IPS-18c (cell line): ENCODE measurements around the gene GEMIN2.
"Not testable (repeated sequence)": the region's sequence is repeated elsewhere in the genome, so short reads cannot be mapped to it uniquely, and the experiment has no call there.

Experiments used
- H3K4me3 ChIP-seq: 2 replicates; pipeline ENCODE4 v1.7.0; 2013; ENCODE audit warnings: low read depth, mild to moderate bottlenecking, low read length, moderate library complexity; ENCODE audit not compliant: insufficient read depth
- H3K9me3 ChIP-seq: one replicate; pipeline ENCODE4 v1.6.1; 2013; ENCODE audit warnings: mild to moderate bottlenecking, low read length, moderate library complexity; ENCODE audit not compliant: control insufficient read depth, insufficient read depth

Gene GEMIN2

DNA sequence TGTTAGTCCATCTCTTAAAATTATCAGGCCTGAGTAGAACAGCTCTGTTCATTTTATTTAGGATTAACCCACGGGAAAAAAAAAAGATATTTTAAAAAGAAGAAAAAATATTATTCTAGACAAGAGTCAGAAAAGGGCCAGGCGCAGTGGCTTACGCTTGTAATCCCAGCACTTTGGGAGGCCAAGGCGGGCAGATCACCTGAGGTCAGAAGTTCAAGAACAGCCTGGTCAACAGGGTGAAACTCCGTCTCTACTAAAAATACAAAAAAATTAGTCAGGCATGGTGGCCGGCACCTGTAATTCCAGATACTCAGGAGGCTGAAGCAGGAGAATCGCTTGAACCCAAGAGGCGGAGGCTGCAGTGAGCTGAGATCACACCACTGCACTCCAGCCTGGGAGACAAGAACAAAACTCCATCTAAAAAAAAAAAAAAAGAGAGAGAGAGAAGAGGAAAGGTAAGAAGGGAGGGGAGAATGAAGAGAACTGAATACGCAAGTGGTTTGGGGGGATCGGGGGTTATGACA, 53.7 kb downstream of the GEMIN2 start:
- not testable (repeated sequence) for H3K4me3 ChIP-seq, H3K9me3 ChIP-seq

DNA sequence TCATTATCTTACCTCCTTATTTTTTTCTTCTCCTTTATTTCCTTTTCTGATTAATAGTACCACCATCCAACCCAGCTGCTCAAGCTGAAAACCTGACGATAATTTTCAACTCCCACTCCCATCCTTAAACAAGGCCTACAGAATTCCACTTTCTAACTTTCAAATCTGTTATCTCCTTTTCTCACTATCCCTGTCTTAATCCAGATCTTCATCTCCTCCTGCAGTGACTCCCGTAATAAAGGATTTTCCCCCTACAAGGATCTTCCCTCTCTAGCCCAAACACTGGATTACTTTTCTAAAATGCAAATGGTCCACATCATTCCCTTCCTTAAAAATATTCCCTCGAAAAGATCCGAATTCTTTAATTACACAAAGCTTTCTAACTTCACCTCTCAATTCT, 54.5 kb downstream of the GEMIN2 start:
- no peaks in the 10 kb centered on the region for H3K9me3 ChIP-seq
- no peak overlapping the region for H3K4me3 ChIP-seq

DNA sequence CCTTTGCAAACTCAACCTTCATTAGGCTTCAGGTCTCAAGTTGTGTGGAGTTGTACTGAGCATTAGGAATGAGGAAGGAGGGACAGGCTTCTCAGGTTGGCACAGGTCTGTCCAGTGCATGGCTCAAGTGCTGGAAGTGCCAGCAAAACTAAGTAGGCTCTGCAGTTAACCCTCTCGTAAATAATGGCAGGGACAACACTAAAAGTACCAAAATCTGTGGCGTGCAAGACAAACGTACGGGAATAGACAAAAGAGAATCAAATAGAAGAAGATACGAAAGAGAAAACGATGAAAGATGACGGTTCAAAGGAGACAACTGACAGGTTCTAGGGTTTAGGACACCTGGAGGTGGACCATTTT, 55.4 kb downstream of the GEMIN2 start:
- Histone ChIP-seq H3K9me3 (no peaks in the 10 kb centered on the region), H3K4me3 (peak overlapping the region; percentile 98)

DNA sequence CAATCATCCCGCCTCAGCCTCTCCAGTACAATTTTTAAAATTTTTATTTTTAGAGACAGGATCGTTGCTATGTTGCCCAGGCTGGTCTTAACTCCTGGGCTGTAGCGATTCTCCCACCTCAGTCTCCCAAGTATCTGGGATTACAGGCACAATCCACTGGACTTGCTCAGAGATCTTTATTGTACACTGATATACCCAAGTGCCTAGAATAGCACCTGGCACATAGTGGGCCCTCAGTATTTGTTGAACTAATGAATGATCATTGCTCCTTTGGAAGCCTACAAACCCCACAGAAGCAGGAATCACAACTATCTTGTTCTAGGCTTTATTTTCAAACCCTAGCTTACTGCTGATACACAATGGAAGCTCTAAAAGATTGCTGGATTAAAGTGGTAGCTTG, 59.1 kb downstream of the GEMIN2 start:
- Histone ChIP-seq H3K4me3 (no peak overlapping the region), H3K9me3 (no peaks in the 10 kb centered on the region)

DNA sequence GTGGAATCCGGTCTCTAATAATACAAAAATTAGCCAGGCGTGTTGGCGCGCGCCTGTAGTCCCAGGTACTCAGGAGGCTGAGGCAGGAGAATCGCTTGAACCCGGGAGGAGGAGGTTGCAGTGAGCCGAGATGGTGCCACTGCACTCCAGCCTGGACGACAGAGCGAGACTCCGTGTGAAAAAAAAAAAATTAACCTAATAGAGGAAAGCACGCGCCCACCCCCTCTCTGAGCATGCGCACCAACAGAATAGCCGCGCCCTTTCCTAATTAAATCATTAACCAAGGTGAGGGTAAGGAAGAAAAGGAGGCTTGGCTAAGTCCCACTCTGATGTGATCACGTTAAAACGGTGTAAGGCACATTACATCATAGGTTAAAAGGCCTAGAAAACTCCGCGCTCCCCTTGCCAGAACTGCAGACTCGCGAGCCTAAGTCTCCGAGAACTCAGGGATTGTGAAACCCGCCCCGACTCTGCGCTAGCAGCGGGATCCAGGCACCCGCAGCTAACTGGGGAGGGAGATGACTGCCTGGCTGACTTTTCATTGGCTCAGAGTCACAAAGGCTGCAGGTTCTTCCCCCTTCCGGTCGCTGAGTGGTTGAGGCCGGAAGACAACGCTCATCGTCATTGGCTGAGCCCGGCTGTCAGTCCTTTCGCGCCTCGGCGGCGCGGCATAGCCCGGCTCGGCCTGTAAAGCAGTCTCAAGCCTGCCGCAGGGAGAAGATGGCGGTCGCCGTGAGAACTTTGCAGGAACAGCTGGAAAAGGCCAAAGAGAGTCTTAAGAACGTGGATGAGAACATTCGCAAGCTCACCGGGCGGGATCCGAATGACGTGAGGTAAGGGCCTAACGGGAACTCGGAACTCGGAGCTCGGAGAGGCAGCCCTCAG, 60.7 kb downstream of the GEMIN2 start, which contains the start of gene PNN:
Gene PNN, plus strand, starts transcription at position 695 of the 885 bp plus-strand sequence. Its CDS starts 26 bp downstream, at position 721.
- peak within 1 kb of the TSS; percentile 91 for H3K4me3 ChIP-seq
- H3K9me3 ChIP-seq, result no peaks in the 10 kb centered on the region

DNA sequence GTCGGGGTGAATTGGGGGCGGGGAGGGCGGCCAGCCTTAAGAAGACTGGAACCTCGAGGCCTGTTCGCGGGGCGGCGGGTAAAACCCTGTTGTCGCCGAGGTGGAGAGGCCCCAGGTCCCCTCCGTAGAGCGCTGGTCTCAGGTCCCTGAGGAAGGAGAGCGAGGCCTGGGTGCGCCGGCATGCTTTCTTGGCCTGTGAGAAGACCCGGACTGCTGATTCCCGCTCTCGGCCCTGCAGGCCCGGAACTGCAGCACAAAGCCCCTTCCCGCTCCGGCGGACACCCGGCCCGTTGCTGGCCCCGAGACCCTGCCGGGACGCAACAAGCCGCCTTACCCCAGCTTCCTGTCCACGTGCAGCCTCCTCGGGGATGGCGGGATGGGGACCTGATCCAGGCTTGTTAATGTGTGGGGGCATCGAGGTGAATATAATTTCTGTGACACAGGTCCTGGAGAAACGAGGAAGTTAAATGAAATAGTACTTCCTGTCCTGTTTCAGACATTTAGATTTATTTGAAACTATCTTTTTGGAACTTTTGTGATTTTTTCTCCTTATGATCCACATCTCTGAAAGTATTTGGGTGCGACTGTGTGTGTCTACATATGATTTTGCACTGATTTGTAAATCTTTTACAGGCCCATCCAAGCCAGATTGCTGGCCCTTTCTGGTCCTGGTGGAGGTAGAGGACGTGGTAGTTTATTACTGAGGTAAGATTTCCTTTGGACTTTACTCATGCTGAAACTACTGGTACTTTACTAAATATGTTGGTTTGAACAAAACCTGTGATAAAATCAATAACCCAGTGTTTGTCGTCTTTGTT, 61.5 kb downstream of the GEMIN2 start:
- H3K9me3 ChIP-seq, result no peaks in the 10 kb centered on the region
- peak overlapping the region; percentile 91 for H3K4me3 ChIP-seq

DNA sequence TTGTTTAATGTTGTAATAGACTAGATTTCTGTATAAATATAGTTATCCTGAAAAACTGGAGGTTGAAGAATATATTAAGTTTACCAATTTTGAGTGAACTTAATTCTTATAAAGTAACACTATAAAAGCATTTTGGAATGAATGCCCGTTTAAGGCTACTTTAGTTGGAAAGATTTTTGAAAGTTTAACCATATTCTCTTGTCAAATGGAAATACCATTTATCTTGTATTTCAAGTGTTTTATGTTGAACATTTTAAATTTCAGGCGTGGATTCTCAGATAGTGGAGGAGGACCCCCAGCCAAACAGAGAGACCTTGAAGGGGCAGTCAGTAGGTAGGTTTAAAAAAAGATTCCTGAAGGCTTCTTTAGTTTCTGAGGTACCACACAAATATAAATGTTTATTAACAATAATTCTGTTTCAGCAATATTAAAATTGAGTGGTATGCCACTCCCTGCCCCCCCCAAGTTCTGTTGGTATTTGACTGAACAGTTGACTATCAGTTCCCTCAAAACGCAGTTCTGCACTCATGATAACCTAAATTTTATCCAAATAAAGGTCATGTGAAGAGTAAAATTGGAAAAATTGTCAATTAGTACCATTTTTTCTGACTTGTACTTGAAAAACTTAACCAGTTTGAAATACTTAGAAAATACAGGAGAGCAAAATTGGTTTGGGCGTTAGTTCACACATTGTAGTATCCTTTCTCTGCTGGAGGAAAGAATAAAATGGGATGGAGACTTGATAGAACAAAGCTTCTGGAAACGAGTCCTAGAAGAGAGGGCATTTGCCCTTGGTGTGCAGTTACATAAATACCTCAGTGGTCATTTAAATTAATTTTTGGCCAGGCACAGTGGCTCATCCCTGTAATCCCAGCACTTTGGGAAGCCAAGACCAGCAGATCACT, 62.4 kb downstream of the GEMIN2 start:
- Histone ChIP-seq H3K4me3 (peak overlapping the region; percentile 91), H3K9me3 (no peaks in the 10 kb centered on the region)

DNA sequence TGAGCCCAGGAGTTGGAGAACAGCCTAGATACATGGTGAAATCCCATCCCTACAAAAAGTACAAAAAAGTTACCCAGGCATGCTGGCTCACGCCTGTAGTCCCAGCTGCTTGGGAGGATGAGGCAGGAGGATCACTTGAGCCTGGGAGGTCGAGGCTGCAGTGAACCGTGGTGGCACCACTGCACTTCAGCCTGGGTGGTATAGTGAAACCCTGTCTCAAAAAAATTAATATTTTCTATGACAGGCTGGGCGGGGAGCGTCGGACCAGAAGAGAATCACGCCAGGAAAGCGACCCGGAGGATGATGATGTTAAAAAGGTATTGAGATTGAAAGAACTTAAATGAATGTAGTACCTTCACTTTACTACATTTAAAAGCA, 63.0 kb downstream of the GEMIN2 start:
- no peaks in the 10 kb centered on the region for H3K9me3 ChIP-seq
- H3K4me3 ChIP-seq, result no peak overlapping the region

DNA sequence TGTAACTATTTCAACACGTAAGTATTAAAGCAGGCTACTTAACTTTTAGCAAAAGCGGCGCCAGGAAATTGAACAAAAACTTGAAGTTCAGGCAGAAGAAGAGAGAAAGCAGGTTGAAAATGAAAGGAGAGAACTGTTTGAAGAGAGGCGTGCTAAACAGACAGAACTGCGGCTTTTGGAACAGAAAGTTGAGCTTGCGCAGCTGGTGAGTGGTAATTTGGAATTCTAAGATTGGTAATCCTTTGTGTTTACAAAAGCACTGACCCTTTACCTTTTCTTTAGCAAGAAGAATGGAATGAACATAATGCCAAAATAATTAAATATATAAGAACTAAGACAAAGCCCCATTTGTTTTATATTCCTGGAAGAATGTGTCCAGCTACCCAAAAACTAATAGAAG, 64.9 kb downstream of the GEMIN2 start:
- H3K4me3 ChIP-seq, result no peak overlapping the region
- no peaks in the 10 kb centered on the region for H3K9me3 ChIP-seq

DNA sequence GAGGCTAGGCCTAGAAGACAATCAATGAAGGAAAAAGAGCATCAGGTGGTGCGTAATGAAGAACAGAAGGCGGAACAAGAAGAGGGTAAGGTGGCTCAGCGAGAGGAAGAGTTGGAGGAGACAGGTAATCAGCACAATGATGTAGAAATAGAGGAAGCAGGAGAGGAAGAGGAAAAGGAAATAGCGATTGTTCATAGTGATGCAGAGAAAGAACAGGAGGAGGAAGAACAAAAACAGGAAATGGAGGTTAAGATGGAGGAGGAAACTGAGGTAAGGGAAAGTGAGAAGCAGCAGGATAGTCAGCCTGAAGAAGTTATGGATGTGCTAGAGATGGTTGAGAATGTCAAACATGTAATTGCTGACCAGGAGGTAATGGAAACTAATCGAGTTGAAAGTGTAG, 66.4 kb downstream of the GEMIN2 start:
- Histone ChIP-seq H3K9me3 (no peaks in the 10 kb centered on the region), H3K4me3 (no peak overlapping the region)

DNA sequence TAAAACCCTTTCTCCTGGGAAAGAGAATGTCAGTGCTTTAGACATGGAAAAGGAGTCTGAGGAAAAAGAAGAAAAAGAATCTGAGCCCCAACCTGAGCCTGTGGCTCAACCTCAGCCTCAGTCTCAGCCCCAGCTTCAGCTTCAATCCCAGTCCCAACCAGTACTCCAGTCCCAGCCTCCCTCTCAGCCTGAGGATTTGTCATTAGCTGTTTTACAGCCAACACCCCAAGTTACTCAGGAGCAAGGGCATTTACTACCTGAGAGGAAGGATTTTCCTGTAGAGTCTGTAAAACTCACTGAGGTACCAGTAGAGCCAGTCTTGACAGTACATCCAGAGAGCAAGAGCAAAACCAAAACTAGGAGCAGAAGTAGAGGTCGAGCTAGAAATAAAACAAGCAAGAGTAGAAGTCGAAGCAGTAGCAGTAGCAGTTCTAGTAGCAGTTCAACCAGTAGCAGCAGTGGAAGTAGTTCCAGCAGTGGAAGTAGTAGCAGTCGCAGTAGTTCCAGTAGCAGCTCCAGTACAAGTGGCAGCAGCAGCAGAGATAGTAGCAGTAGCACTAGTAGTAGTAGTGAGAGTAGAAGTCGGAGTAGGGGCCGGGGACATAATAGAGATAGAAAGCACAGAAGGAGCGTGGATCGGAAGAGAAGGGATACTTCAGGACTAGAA, 67.0 kb downstream of the GEMIN2 start:
- Histone ChIP-seq H3K9me3 (no peaks in the 10 kb centered on the region), H3K4me3 (no peak overlapping the region)

DNA sequence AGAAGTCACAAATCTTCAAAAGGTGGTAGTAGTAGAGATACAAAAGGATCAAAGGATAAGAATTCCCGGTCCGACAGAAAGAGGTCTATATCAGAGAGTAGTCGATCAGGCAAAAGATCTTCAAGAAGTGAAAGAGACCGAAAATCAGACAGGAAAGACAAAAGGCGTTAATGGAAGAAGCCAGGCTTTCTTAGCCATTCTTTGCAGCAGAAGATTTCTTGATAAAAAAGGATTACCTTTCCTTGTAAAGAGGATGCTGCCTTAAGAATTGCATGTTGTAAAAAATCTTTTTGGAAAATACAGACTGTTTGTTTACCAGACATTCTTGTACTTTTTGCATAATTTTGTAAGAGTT, 67.5 kb downstream of the GEMIN2 start:
- no peaks in the 10 kb centered on the region for H3K9me3 ChIP-seq
- no peak overlapping the region for H3K4me3 ChIP-seq

DNA sequence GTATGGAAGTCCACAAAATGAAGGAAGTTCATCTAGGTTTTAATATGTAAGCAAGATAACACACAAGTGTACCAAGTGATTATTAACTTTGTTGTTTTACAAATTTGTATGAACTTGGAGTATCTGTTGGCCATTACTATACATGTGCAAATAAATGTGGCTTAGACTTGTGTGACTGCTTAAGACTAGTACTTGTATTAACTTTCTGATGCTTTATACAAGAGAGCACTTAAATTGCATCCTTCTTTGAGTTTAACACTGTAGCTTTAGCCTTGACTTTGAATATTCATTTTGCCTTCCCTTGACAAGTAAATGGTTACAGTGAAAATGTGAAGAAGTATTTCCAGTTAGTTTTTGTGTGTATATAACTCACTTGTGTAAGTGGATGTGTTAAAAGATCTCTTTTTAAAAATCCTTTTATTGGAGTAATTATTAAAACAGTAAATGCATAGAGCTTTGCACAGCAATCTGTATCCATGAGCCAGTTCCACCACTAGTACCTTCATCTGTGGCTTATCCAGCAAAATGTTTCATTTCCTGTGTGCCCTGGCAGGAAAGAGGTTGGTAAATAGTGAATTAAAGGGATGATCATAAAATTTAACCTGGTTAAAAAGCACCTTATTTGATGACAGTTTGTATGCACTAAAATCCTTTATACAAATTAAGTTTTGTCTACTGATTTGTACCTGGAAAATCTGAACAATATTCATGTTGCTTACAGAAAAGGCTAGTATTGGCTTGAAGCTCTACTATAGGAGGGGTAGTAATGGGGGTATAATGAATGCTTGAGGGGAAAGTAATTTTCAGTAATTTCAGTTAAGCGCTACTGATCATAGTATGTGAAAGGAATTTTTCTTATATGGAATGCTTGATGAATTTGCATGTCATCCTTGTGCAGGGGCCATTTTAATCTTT, 68.9 kb downstream of the GEMIN2 start:
- no peaks in the 10 kb centered on the region for H3K9me3 ChIP-seq
- H3K4me3 ChIP-seq, result no peak overlapping the region

DNA sequence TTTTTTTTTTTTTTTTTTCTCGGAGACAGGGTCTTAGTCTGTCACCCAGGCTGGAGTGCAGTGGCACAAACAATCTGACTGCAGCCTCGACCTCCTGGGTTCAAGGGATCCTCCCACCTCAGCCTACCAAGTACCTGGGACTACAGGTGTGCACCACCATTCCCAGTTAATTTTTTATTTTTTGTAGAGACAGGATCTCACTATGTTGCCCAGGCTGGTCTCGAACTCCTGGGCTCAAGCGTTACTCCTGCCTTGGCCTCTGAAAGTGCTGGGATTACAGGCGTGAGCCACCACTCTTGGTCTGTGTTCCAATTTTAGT, 69.5 kb downstream of the GEMIN2 start:
- not testable (repeated sequence) for H3K9me3 ChIP-seq, H3K4me3 ChIP-seq

DNA sequence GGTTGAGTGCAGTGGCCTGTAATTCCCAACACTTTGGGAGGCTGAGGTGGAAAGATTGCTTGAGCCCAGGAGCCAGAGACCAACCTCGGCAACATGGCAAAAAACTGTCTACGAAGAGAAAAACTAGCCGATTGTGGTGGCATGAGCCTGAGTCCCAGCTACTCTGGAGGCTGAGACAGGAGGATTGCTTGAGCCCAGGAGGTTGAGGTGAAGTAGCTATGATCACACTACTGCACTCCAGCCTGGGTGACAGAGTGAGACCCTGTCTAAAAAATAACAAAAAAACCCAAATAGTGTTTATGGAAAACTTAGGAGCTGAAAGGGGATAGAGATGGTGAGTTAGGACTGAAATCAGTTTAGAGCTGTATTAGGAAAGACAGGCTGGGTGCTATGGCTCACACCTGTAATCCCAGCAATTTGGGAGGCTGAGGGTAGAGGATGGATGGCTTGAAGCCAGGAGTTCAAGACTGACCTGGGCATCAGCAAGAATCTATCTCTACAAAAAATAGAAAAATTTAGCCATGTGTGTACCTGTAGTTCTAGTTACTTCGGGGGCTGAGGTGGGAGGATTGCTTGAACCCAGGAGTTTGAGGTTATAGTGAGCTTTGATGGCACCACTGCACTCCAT, 70.6 kb downstream of the GEMIN2 start:
- H3K4me3 ChIP-seq, result no peak overlapping the region
- no peaks in the 10 kb centered on the region for H3K9me3 ChIP-seq
